A673 (cell line): Measurements from ENCODE around the gene UBR4.

Experiments used
- CTCF ChIP-seq: fragments of 300-800, 200-600 bp; sonication (generic); conservative IDR thresholded peaks from 2 replicates; pipeline ENCODE4 v1.5.1; 2017; ENCODE audit warnings: low read depth, mild to moderate bottlenecking, antibody characterized with exemption, low read length, moderate library complexity, mixed read lengths
- EZH2 ChIP-seq: fragments of 200-600 bp; sonication (generic); IDR thresholded peaks from 2 replicates; pipeline ENCODE4 v1.6.1; 2017; ENCODE audit warnings: borderline replicate concordance, low read depth, mild to moderate bottlenecking, mixed read lengths, antibody characterized with exemption, low read length; ENCODE audit not compliant: poor library complexity, severe bottlenecking

GRCh38 chr1:19123837-19124236, 86.2 kb downstream of the UBR4 start:
- no peak for TF ChIP-seq CTCF
- no peak for TF ChIP-seq EZH2
